ENCODE measurements around the gene CTNNBL1.

The CTNNBL1 gene

DNA sequence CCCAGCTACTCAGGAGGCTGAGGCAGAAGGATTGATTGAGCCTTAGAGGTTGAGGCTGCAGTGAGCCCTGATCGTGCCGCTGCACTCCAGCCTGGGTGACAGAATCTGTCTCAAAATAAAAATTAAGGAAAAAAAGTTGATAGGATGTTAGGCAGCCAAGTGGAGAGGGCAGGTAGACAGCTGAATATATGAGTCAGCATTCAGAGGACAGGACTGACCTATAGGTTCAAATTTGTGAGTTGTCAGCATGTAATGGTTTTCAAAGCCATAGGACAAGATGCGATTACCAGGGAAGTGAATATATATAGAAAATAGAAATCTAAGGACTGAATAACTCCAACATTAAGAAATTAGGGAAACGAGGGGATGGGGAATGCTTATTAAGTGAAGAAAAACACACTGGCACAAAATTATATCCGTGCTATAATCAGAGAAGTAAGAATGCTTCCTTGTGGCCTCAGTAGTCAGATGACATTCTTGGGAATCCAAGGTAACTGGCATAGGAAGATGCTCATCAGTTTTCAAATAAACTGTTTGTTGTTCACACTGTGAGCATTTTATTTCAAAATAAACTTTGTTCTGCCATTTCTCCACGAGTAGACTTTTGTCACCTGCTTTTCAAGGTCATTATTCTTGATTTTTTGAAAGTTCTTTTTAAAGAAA lies 145.1 kb downstream of the CTNNBL1 start:
- TF ChIP-seq, protein P1, sequence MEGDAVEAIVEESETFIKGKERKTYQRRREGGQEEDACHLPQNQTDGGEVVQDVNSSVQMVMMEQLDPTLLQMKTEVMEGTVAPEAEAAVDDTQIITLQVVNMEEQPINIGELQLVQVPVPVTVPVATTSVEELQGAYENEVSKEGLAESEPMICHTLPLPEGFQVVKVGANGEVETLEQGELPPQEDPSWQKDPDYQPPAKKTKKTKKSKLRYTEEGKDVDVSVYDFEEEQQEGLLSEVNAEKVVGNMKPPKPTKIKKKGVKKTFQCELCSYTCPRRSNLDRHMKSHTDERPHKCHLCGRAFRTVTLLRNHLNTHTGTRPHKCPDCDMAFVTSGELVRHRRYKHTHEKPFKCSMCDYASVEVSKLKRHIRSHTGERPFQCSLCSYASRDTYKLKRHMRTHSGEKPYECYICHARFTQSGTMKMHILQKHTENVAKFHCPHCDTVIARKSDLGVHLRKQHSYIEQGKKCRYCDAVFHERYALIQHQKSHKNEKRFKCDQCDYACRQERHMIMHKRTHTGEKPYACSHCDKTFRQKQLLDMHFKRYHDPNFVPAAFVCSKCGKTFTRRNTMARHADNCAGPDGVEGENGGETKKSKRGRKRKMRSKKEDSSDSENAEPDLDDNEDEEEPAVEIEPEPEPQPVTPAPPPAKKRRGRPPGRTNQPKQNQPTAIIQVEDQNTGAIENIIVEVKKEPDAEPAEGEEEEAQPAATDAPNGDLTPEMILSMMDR (IDR thresholded peaks at IDR 0.05; ENCODE audit: low read depth, low read length), result no peak
- peaks cover 21% of the 10 kb centered on the region for H3K36me3 ChIP-seq
- DNase-seq, result no peak
- no peaks in the 10 kb centered on the region for H3K9me3 ChIP-seq (ENCODE audit: severe bottlenecking)
- H3K4me3 ChIP-seq (ENCODE audit: low read depth, low read length), result no peak overlapping the region
- no peak overlapping the region for H3K27ac ChIP-seq
- H3K27me3 ChIP-seq (ENCODE audit: insufficient read depth, low read depth, severe bottlenecking), result no peaks in the 10 kb centered on the region

DNA sequence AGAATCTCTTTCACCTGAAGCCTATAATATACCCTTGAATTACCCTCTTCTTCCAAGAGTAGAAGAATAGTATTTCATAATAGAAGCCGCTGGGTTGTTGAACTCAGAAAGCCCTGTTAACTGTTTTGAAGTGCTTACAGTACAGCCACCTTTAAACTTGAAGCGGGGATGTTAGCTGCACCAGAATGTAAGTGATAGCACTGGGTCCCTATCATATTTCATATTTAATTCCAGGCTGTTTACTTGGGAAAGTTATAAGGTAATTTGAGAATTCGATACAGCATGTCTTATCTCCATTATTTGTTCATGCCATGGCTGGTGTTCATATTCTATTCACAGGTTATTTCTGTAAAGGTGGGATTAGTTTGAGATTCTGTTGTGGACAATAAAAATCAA lies 145.6 kb downstream of the CTNNBL1 start:
- Histone ChIP-seq H3K4me3 (ENCODE audit: low read depth, low read length) (no peak overlapping the region), H3K27me3 (ENCODE audit: insufficient read depth, low read depth, severe bottlenecking) (no peaks in the 10 kb centered on the region), H3K9me3 (ENCODE audit: severe bottlenecking) (no peaks in the 10 kb centered on the region), H3K27ac (no peak overlapping the region), H3K36me3 (peaks cover 21% of the 10 kb centered on the region)
- DNase-seq, result no peak
- TF ChIP-seq, protein P1 (IDR thresholded peaks at IDR 0.05; ENCODE audit: low read depth, low read length), result no peak

DNA sequence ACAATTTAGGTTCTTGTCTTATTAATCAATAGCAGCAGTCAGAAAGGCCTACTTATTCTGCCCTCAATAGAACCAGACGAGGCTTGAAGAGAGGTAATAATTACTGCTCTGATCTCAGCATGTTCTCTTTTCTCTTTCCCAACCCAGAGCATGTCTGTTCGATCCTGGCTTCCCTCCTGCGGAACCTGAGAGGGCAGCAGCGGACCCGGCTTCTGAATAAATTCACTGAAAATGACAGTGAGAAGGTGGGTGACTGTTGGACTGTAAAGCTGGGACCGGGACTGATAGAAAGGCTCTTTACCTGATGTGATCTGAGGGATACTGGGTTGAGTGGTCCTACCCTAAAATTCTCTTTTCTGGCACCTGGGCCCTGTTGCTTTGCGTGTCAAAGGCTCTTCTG lies 146.1 kb downstream of the CTNNBL1 start:
- Histone ChIP-seq H3K27me3 (ENCODE audit: insufficient read depth, low read depth, severe bottlenecking) (no peaks in the 10 kb centered on the region), H3K36me3 (peaks cover 21% of the 10 kb centered on the region), H3K4me3 (ENCODE audit: low read depth, low read length) (no peak overlapping the region), H3K27ac (no peak overlapping the region), H3K9me3 (ENCODE audit: severe bottlenecking) (no peaks in the 10 kb centered on the region)
- TF ChIP-seq, protein P1 (IDR thresholded peaks at IDR 0.05; ENCODE audit: low read depth, low read length), result no peak
- DNase-seq, result no peak

DNA sequence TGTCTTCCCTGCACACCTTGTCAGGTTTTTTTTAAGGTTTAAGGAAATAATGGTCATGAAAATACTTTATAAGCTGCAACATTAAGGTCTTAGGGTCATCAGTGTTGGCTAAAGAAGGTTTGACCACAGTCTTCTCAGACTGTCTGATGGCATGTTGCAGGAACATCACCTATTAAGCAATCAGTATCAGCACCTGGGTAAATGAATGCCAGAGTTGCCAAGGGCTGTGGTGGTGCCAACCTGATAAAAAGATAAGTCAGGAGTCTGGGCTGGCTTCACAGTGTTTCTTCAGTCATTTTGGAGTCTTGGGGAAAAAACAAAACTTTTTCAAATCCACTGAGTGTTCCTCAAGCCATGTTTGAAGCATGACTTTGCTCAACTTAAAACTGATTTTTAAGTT lies 147.6 kb downstream of the CTNNBL1 start:
- no peaks in the 10 kb centered on the region for H3K27me3 ChIP-seq (ENCODE audit: insufficient read depth, low read depth, severe bottlenecking)
- H3K27ac ChIP-seq, result no peak overlapping the region
- TF ChIP-seq, protein P1 (IDR thresholded peaks at IDR 0.05; ENCODE audit: low read depth, low read length), result no peak
- no peaks in the 10 kb centered on the region for H3K9me3 ChIP-seq (ENCODE audit: severe bottlenecking)
- no peak for DNase-seq
- H3K36me3 ChIP-seq, result peaks cover 21% of the 10 kb centered on the region
- H3K4me3 ChIP-seq (ENCODE audit: low read depth, low read length), result no peak overlapping the region

DNA sequence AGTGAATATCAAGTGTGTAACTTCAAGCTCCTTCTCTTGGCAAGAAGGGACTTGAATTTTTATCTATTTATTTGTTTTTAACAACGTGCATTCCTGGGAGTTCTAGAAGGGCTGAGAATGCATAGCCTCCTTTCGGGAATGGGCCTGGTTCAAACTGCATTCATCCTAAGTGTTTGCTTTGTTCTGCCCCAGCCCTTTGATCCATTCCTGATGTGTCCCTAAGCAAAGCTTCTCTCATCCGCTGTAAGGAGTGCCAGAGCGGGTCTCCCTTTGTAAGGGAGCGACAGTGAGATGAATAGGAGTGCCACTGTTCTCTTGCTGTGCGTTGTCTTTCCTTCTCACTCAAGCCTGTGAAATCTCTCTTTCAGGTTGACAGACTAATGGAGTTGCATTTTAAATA lies 148.1 kb downstream of the CTNNBL1 start:
- Histone ChIP-seq H3K27me3 (ENCODE audit: insufficient read depth, low read depth, severe bottlenecking) (no peaks in the 10 kb centered on the region), H3K9me3 (ENCODE audit: severe bottlenecking) (no peaks in the 10 kb centered on the region), H3K27ac (no peak overlapping the region), H3K36me3 (peaks cover 21% of the 10 kb centered on the region), H3K4me3 (ENCODE audit: low read depth, low read length) (no peak overlapping the region)
- no peak for DNase-seq
- TF ChIP-seq, protein P1 (IDR thresholded peaks at IDR 0.05; ENCODE audit: low read depth, low read length), result no peak

DNA sequence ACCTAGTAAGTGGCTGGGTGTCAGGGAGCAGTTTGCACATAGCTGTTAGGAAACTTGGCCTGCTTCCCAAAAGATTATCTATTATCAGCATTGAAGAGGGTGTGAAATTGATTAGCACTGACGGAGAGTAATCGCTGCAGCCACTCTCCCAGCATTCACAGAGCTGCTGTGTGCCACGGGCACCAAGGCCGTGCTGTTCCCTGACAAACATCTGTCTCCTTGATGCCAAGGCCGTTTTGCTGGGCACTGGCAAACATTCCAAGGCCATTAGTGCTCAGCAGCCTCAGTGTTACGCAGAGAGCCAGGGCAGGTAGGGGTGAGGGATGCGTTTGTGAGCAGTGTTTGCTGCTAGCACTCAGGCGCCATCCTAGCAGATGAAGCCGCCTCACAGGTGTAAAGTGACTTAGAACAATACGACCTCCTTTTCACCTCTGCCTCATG lies 151.4 kb downstream of the CTNNBL1 start:
- TF ChIP-seq, protein P1 (IDR thresholded peaks at IDR 0.05; ENCODE audit: low read depth, low read length), result no peak
- Histone ChIP-seq H3K9me3 (ENCODE audit: severe bottlenecking) (no peaks in the 10 kb centered on the region), H3K27ac (no peak overlapping the region), H3K4me3 (ENCODE audit: low read depth, low read length) (no peak overlapping the region), H3K27me3 (ENCODE audit: insufficient read depth, low read depth, severe bottlenecking) (no peaks in the 10 kb centered on the region), H3K36me3 (peaks cover 21% of the 10 kb centered on the region)
- DNase-seq, result no peak

All from WERI-Rb-1 (cell line).